NCI-H774 (cell line): ENCODE results near the gene KCNQ1.

Source experiments
- DNase-seq: peaks from one replicate; lab custom pipeline; 2025; lab: John Stamatoyannopoulos, UW

KCNQ1 gene

DNA sequence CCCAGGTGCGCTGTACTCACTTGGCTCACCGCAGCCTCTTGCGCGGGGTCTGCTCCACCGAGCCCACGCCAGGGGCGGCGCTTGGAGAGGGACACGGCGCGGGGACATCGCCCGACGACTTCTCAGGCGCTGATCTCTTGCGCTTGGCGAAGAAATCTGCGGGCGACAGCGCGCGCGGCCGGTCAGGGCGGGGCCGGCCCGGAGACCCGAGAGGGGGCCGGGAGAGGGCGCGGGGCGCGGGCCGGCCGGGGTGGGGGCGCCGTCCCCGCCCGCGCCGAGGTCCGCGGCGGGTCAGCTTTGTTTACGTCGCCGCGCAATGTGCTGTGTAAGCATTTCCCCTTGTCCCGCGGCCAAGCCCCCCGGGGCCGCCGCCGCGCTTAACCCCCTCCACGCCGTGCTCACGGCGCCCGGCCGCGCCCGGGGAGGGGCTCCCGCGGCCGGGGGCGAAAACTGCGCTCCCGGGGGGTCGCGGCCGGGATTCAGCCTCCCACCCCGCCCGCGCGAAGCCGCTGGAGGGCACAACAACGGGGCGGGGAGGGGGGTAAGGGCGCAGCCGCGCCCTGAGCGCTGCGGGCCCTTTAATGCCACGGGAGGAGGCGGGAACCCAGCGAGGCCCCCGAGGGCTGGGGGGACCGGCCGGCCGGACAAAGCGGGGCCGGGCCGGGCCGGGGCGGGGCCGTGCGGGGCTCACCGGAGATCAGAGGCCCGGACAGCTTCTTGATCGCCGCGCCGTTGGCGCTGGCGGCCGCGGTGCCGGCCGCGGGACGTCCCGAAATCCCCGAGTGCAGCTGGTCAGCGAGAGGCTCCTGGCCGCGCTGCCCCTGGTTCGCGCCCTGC lies 439.4 kb downstream of the KCNQ1 start:
- no peak for DNase-seq

DNA sequence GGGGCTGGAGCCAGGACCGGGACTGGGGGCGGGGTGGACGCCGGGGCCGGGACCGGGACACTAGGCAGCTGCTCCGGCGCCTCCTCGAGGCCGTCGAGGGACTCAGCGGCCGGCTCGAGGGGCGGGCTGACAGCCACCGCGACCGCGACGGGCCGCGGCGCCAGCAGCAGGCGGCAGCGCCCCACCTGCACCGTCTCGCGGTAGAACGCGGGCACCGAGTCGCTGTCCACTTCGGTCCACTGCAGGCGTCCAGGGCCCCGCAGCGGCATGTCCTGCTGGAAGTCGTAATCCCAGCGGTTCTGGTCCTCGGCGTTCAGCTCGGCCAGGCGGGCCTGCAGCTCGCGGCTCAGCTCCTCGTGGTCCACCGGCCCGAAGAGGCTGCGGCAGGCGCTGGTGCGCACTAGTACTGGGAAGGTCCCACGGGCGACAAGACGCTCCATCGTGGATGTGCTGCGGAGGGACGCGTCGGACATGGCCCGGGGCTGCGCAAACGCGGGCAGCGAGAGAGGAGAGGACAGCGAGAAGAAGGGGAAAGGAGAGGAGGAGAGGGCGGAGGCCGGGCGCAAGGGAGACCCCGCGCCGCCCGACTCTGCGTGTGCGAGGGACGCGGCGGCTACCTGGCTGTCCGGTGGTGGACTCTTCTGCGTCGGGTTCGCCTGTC lies 440.3 kb downstream of the KCNQ1 start:
- DNase-seq = no peak

- peak; percentile 81 for DNase-seq
Measured at GRCh38 chr11:2885678-2886081, 440.9 kb downstream of the KCNQ1 start, which contains the start of gene CDKN1C. CDKN1C (minus strand) TSS chr11:2885775; CDS start chr11:2885456, 319 bp downstream.

GRCh38 chr11:2886191-2886894 lies 441.5 kb downstream of the KCNQ1 start:
- no peak for DNase-seq

DNA sequence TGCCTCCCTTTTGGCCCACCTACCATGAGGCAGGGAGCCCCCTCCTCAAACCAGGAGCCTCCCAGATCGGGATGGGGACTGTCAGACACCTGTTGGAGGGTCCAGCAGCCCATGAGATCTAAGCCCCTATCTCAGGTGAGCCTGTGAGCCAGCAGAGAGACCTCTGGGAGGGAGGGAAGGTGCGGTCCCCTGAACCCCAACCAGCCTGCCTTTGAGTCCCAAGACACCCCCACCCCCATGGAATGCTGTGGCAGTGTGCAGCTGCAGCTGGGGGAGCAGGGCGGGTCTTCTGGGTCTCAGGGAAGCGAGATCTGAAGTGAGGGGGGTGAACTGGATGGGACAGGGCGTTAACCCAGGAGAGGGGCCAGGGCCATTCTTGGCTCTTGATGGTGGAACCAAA lies 442.1 kb downstream of the KCNQ1 start:
- DNase-seq = no peak

- no peak for DNase-seq
Measured at GRCh38 chr11:2887515-2888195, 442.8 kb downstream of the KCNQ1 start.

- peak; percentile 69 for DNase-seq
Measured at GRCh38 chr11:2888266-2888968, 443.6 kb downstream of the KCNQ1 start.

DNA sequence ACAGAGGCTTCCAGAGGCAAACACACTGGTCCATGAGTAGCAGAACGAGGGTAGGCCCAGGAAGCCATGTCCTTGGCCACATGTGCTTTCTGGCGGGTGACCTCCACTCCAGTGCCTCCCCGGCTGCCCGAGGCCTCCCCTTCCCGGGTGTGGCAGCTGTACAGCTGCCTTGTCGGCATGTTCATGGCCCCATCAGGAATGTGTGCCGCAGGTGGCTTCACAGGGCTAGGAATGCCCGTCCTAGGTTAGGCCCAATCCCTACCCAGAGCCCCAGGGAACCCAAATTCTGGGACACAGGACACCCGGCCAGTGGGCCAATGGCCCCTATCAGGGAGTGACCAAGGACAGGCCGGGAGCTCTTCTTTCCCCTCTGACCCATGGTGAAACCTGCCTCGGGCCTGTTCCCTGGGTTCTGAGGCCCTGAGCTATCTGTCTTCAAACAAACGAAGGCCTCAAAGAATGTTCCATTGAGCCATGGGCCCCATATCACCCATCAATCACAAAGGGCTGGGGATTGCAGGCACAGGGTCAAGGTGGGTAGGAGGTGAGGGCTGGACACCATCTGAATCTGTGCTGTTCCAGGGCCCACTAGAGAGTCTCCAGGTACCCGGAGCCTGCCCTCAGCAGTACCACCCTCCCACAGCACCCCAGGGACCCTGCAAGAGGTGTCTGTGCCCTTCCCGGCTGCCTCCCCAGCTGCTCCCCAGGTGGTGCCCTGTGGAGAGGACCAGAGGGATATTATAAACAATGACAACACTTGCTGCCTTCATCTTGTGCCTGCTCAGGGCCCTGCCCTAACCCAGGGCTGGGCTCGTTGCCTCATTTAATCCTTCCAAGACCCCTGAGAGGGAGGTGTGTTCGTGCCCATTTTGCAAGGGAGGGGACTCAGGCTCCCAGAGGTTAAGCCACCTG lies 444.8 kb downstream of the KCNQ1 start:
- DNase-seq = no peak

DNA sequence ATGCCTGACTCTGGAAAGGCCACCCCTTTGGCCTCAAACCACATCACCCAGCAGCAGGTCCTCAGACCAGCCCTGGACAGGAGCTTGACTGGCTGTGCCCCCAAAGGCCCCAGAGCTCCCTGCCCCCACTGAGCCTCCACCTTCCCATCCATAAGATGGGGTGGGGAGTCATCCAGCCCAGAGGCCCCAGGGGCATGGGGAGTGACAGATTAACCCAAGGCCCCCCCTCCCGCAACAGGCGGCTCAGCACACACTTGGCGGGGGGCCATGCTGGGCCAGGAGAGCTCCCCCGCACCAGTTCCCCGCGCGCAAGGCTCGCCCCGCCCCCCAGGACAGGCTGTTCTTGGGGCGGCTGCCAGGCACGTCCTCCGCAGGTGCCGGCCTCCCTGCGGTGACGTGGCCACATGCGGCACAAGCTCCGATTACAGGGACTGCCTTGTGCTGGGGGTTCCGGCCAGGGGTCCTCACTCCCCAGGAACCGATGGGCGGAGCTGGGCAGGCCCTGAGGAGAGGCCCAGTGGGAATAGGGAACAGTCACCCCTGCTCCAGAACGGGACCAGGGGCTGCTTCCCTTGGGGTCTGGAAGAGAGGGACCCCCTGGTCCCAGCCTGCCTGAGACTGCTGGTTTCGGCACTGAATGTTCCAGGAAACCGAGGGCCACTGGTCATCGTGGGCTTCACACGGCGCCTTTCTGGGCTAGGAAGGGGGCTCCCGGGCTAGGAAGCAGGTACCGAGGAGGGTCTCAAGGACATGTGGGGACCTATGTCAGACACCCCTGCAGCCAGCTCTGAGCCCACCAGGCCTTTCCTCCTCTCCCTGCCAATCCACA lies 445.9 kb downstream of the KCNQ1 start:
- peak; percentile 60 for DNase-seq

- DNase-seq = peak; percentile 14
Measured at GRCh38 chr11:2891326-2892214, 446.8 kb downstream of the KCNQ1 start.

DNA sequence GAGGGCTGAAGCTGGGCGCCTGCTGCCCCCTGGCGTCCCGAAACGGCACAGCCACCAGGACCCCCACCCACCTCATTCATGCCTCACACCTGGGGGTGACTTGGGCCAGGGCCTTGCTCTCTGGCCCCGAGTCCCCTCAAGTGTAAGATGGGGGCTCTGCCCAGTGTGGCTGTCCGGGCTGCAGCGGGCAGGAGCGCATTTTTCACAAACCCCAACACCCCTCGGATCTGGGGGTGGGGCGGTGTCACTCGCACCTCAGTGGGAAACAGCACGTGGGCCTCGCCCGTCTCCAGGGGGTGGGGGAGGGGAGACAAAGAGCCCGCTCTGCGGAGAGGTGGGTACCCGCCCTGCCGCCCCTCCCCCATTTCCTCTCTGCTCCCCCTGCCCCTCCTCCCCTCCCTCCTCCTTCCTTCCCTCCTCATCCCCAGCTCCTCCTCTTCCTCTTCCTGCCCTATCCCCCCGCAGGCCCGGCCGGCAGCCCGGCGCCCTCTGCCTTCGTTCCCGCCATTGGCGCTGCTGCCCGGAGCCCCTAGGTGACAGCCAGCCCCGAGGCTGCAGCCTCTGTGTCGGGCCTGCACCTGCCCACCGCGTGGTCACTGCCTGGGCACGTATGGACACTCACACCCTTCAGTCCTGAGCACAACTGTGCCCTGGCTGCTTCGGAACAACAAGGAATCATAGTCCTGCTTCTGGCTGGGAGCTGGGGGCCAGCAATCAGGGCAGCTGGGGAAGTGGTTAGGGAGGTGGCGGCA lies 447.6 kb downstream of the KCNQ1 start:
- DNase-seq = peak; percentile 34

DNA sequence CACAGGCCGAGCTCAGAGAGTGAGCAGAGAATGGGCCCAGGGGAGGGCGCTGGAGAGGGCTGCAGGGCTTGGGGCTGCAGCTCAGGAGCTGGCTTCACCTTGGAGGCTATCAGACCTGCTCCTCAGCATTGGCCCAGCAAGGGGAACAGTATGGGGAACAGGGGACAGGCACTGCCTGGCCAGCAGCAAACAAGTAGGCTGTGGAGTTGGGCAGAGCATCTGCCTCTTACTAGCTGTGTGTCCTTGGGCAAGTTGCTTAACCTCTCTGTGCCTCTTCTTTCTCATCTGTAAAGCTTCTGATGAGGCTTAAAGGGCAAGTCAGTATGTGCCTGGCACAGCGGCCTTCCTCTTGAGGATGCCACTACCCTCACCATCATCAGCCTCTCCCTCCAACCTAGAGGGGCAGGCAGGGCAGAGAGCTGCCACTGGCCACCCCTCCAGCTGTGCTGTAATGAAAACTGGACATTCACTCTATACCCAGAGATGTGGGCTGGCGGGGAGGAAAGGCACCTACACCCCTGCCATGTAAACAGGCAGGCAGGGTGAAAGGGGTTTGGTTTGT lies 448.2 kb downstream of the KCNQ1 start:
- no peak for DNase-seq

GRCh38 chr11:2893935-2894334 lies 449.1 kb downstream of the KCNQ1 start:
- DNase-seq = no peak

- DNase-seq = no peak
Measured at GRCh38 chr11:2896047-2896446, 451.2 kb downstream of the KCNQ1 start.

- DNase-seq = no peak
Measured at GRCh38 chr11:2897048-2897447, 452.2 kb downstream of the KCNQ1 start.

DNA sequence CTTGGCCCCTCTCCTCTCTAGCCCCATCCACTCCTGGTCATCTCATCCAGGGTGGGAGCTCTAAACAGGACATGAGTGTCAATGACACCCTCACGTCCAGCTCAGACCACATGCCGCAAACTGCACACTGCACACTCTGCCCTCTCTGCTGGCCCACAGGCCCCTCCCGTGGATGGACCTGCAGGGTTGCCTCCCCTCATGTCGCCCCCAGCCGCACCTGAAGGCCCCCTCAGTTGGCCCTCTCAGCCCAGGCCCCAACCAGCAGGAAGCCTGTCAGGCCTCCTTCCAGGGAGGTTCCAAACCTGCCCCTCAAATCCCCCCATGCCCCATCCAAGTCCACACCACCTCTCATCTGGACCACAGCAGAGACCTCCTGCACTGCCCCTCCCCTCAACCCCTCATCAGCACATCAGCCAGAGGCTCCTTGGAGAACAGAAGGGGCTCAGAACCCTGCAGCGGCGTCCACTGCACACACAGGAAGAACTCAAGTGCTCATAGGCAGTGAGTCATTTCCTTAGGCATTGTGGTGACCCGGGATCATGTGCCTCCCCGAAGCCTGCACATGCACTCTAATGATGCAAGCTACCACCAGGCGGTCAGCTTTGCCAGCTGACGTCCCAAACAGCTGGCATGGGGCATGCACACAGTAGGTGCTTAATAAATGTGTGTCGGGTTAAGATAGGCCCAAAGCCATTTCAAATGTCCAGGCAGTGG lies 453.7 kb downstream of the KCNQ1 start:
- no peak for DNase-seq
